ENCODE data around the gene RSF1. TPM values are rescaled to one million over a fixed set of nuclear protein-coding genes. Genes with fewer than 3 reads are reported as not detected.
A peak's percentile ranks its signal among the peaks of the same experiment; 100 is the strongest.

RSF1 gene
- total RNA-seq, 1 experiment from 2014 or later: 43.1 TPM

GRCh38 chr11:77779935-77780334 is 40.6 kb downstream of the RSF1 start:
- POLR2A ChIA-PET: no interaction called here

More at GRCh38 chr11:77779935-77780334, 40.6 kb downstream of the RSF1 start:
- Histone ChIP-seq H3K4me3 (replicated peaks in 1 of 2; ENCODE audit: low read depth in 1 of 2, low read length in 2 of 2) (no peak overlapping the region), H3K4me2 (ENCODE audit: low read length) (no peak overlapping the region), H2AFZ (ENCODE audit: low read depth, low read length, poor library complexity, severe bottlenecking) (no peak overlapping the region), H4K20me1 (ENCODE audit: insufficient read depth) (no peaks in the 10 kb centered on the region), H3K4me1 (ENCODE audit: control insufficient read depth in 1 of 2, insufficient read depth in 2 of 2, low read length in 2 of 2) (no peaks in the 10 kb centered on the region), H3K27ac (ENCODE audit: low read depth, low read length) (no peak overlapping the region), H3K79me2 (ENCODE audit: insufficient read depth, low read length) (peaks cover 31% of the 10 kb centered on the region), H3K27me3 (ENCODE audit: insufficient read depth, low read length) (no peaks in the 10 kb centered on the region), H3K9me2 (ENCODE audit: insufficient read depth) (no peaks in the 10 kb centered on the region), H3K9me3 (ENCODE audit: control insufficient read depth in 1 of 2, insufficient read depth in 1 of 2, low read depth in 1 of 2, low read length in 2 of 2) (no peaks in the 10 kb centered on the region), H3K9ac (ENCODE audit: low read length) (no peak overlapping the region), H3K36me3 (ENCODE audit: control insufficient read depth in 1 of 2, insufficient read depth in 2 of 2, low read length in 2 of 2) (no peaks in the 10 kb centered on the region)
- CTCF ChIA-PET: no interaction called here
- TF ChIP-seq EZH2phosphoT487 (IDR thresholded peaks at IDR 0.05; ENCODE audit: borderline replicate concordance) (no peak), REST (IDR thresholded peaks at IDR 0.05; ENCODE audit: low read depth) (peak; percentile 84)
- BruUV-seq (replicated peaks): no TSS peak
- intact Hi-C loops (cut with micrococcal nuclease): loop anchor here (5.0 kb wide), 2 partner anchors 37 to 782 kb away; no protein-coding TSS in a partner anchor
- ATAC-seq: no peak
- DNase-seq (ENCODE audit: low read depth, low spot score): no peak
- RAD21 ChIA-PET (ENCODE audit: low non-redundant PET in 1 of 2, low total read pairs in 2 of 2, uncharacterized antibody in 2 of 2, unreplicated experiment in 2 of 2): no interaction called here

All from HCT116 (cell line).